ENCODE results near the gene PLIN3. TPM values are rescaled to one million over a fixed set of nuclear protein-coding genes. Genes with fewer than 3 reads are reported as not detected.
A peak's percentile ranks its signal among the peaks of the same experiment; 100 is the strongest.

The PLIN3 gene
- total and polyA plus RNA-seq, 9 of the 15 experiments (the other 6 are each of a cell fraction or from before 2014, with no cell fraction given) = 7.5 to 75.6 (median 43.1) TPM

DNA sequence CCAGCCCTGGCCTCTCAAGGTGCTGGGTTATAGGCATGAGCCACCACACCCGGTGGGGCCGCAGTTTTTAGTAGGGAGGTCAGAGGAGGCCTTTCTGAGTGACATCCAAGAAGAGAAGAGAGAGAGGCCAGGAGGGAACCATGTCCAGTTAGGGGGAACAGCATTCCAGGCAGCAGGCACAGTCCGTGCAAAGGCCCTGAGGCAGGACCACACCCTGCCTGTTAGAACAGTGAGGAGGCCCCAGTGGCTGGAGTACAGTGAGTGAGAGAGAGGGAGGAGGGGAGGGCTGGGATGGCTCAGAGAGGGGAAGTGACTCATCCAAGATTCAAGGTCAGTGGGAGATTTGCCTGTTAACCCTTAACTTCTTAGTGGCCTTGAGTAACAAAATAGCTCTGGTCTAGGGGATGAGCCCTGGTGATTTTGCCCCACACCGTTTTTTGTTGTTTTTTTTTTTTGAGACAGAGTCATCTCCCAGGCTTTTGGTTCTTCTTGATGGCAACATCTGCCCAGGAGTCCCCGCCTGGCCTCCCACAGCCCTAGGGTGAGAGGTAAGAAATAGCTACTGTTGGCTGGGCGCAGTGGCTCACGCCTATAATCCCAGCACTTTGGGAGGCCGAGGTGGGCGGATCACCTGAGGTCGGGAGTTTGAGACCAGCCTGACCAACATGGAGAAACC, 2.7 kb upstream of the PLIN3 start:
- H3K4me3 ChIP-seq = no peak overlapping the region
- no peaks in the 10 kb centered on the region for H3K9me1 ChIP-seq (ENCODE audit: control insufficient read depth, insufficient read depth, low read length)
- 0 out of 2 replicates have a peak, but pooled peaks cover 5% of the 10 kb centered on the region for H4K20me1 ChIP-seq (replicated peaks; ENCODE audit: control insufficient read depth, insufficient read depth, low read length)
- ATAC-seq (peak; percentile 85), DNase-seq (ENCODE audit: extremely low read depth in 1 of 4, low spot score in 3 of 4) (peak; percentile 74 to 94 (median 82)), FAIRE-seq (peak; percentile 97)
- intact Hi-C loops (cut with micrococcal nuclease) = no loop called here
- H2AFZ ChIP-seq (ENCODE audit: low read depth, low read length) = peak overlapping the region; percentile 69
- CTCF ChIA-PET (ENCODE audit: low intra/inter-chr PET ratio) = no interaction called here
- POLR2A ChIA-PET = interaction anchor here (0.5 to 0.8 kb wide), 4 partner anchors 9 to 160 kb away, joined by 3 read pairs; no protein-coding TSS in a partner anchor
- 20% methylated on average over 7 of the region's 10 CpGs for WGBS (ENCODE audit: insufficient coverage, low coverage, missing lambda C conversion rate)
- peak overlapping the region; percentile 8 to 14; a peak in 1 of 4 replicates for H3K9ac ChIP-seq (ENCODE audit: insufficient read depth in 1 of 2, low read depth in 2 of 2, low read length in 2 of 2)
- peaks cover 13 to 35% of the 10 kb centered on the region in 2 experiments for H3K4me1 ChIP-seq (replicated peaks in 1 of 2; ENCODE audit: control insufficient read depth in 2 of 2, insufficient read depth in 2 of 2, low read length in 2 of 2)
- in situ Hi-C loops (cut with MboI) = no loop called here
- no TSS peak for BruUV-seq (replicated peaks)
- peak overlapping the region; percentile 64 for H3K27ac ChIP-seq (ENCODE audit: extremely low read depth, low read depth, low read length)
- no peaks in the 10 kb centered on the region for H3K27me3 ChIP-seq (ENCODE audit: control insufficient read depth in 2 of 2, insufficient read depth in 2 of 2, low read length in 2 of 2)
- H3K79me2 ChIP-seq (ENCODE audit: control insufficient read depth, insufficient read depth, low read length) = peaks cover 18% of the 10 kb centered on the region
- no peaks in the 10 kb centered on the region for H3K9me3 ChIP-seq (replicated peaks; ENCODE audit: control insufficient read depth, insufficient read depth, low read depth, low read length)
- H3K4me2 ChIP-seq (ENCODE audit: insufficient read depth, low read length) = no peak overlapping the region
- no peaks in the 10 kb centered on the region for H3K36me3 ChIP-seq (ENCODE audit: control insufficient read depth, insufficient read depth, low read length)
- no peak for TF ChIP-seq PYGO2 (tag; IDR thresholded peaks at IDR 0.05)
- 0 out of 2 replicates have a peak, but pooled peaks have one; percentile 50 for TF ChIP-seq NFATC3 (IDR thresholded peaks at IDR 0.05)
- TF ChIP-seq SNRNP70 (optimal IDR thresholded peaks at IDR 0.05; ENCODE audit: low read depth, low read length) = no peak
- TF ChIP-seq ARHGAP35 (IDR thresholded peaks at IDR 0.05; ENCODE audit: partially characterized antibody) = peak; percentile 13
- TF ChIP-seq MBD2 (IDR thresholded peaks at IDR 0.05; ENCODE audit: borderline replicate concordance, low read depth) = peak; percentile 22; the same call in 1 of the 2 replicates
- TF ChIP-seq PTBP1 (IDR thresholded peaks at IDR 0.05; ENCODE audit: low read depth, low read length) = peak; percentile 99
- peak; percentile 96 for TF ChIP-seq ZNF3 (CRISPR knock-in tag; IDR thresholded peaks at IDR 0.05)
- TF ChIP-seq FOXP1 (CRISPR knock-in tag; IDR thresholded peaks at IDR 0.05) = no peak
- TF ChIP-seq NCOA2 (IDR thresholded peaks at IDR 0.05; ENCODE audit: partially characterized antibody in 2 of 2) = no peak
- TF ChIP-seq, protein P1, sequence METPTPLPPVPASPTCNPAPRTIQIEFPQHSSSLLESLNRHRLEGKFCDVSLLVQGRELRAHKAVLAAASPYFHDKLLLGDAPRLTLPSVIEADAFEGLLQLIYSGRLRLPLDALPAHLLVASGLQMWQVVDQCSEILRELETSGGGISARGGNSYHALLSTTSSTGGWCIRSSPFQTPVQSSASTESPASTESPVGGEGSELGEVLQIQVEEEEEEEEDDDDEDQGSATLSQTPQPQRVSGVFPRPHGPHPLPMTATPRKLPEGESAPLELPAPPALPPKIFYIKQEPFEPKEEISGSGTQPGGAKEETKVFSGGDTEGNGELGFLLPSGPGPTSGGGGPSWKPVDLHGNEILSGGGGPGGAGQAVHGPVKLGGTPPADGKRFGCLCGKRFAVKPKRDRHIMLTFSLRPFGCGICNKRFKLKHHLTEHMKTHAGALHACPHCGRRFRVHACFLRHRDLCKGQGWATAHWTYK (CRISPR knock-in tag; IDR thresholded peaks at IDR 0.05) = no peak
- TF ChIP-seq, protein P2, sequence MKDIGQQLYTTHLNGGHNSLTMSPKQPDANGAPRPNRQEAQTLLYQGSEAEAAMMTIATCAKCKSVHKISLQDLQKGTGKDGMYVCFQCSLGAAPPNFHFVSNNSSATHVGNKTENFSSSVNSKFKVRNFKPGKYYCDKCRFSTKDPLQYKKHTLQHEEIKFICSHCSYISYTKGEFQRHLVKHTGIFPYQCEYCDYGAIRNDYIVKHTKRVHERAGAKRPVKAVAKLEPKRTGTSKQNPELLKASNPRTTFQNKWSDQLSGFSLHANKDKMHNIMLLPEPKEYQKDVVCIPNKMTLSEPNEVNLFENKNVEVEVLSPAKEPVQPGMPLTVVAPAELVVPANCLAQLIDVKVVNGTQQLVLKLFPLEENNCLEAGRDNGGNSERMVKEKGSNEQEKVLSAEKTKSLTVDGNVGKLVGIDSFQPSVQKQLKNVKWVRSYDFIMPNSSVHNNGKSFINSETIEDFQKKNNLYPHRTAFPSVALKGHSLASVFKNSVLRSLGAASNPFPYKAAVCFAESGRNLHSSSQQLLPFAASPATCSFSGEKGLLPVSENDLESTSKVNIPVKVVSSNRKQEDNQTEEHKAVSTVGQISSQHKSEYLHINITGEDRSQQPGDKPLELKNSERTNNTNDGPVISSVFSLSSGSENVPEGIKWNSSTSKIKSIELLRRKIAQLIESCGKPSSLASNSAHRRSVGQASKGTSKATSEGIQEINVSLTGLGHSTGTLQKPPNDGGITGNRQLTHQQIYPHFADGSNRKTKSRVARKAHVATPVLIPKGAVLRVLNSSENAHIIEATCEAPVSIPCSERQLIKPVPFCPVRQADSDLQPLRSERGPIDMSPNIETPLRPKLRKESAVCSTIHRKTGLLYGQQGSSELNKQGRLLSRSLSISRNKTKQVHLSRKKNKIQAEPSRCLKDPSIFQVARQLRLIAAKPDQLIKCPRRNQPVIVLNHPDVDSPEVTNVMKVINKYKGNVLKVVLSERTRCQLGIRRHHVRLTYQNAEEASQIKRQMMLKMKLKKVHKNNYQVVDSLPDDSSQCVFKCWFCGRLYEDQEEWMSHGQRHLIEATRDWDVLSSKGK (CRISPR knock-in tag; IDR thresholded peaks at IDR 0.05) = no peak
- peak; percentile 100 for TF ChIP-seq BCOR (IDR thresholded peaks at IDR 0.05)
- TF ChIP-seq, protein P3, sequence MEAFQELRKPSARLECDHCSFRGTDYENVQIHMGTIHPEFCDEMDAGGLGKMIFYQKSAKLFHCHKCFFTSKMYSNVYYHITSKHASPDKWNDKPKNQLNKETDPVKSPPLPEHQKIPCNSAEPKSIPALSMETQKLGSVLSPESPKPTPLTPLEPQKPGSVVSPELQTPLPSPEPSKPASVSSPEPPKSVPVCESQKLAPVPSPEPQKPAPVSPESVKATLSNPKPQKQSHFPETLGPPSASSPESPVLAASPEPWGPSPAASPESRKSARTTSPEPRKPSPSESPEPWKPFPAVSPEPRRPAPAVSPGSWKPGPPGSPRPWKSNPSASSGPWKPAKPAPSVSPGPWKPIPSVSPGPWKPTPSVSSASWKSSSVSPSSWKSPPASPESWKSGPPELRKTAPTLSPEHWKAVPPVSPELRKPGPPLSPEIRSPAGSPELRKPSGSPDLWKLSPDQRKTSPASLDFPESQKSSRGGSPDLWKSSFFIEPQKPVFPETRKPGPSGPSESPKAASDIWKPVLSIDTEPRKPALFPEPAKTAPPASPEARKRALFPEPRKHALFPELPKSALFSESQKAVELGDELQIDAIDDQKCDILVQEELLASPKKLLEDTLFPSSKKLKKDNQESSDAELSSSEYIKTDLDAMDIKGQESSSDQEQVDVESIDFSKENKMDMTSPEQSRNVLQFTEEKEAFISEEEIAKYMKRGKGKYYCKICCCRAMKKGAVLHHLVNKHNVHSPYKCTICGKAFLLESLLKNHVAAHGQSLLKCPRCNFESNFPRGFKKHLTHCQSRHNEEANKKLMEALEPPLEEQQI (IDR thresholded peaks at IDR 0.05) = peak; percentile 80
- peak; percentile 40 for TF ChIP-seq CCNT2 (IDR thresholded peaks at IDR 0.05; ENCODE audit: borderline replicate concordance, extremely low read depth, insufficient read length, low read depth, low read length)
- no peak for TF ChIP-seq FOXA3 (CRISPR knock-in tag; conservative IDR thresholded peaks at IDR 0.05 in 1 of 2, IDR thresholded peaks at IDR 0.05 in 1 of 2)

Data from K562 (cell line).